K562 (cell line): Measurements from ENCODE around the gene NTSR1. TPM values are rescaled to one million over a fixed set of nuclear protein-coding genes. Genes with fewer than 3 reads are reported as not detected.

Experiments used
- BCLAF1 ChIP-seq, 2 experiments: fragments of 450-650 bp in 1 of 2; IDR thresholded peaks; 2 replicates each; pipeline ENCODE4 v1.6.1; 2011 to 2017; ENCODE audit warnings: low read depth in 2 of 2, antibody characterized with exemption in 1 of 2, borderline replicate concordance in 1 of 2, low read length in 1 of 2, mild to moderate bottlenecking in 1 of 2, mixed read lengths in 1 of 2; ENCODE audit not compliant: control insufficient read depth in 1 of 2
- FOSL1 ChIP-seq: fragments of 200-800 bp; sonication (Bioruptor generic); conservative IDR thresholded peaks from 2 replicates; pipeline ENCODE4 v1.6.1; 2016; ENCODE audit warnings: missing genetic modification characterization, missing compliant biosample characterization
- JUND ChIP-seq, 2 experiments: IDR thresholded peaks; 2 replicates in 1 of 2; 3 replicates in 1 of 2; pipeline ENCODE4 v1.6.1; 2011; ENCODE audit warnings: borderline replicate concordance in 2 of 2, low read depth in 2 of 2, low read length in 2 of 2, improper control_type of control experiment in 1 of 2, missing biosample characterization in 1 of 2, missing genetic modification characterization in 1 of 2, missing genetic modification reagents in 1 of 2
- PREB ChIP-seq: sonication (generic); formaldehyde crosslinking; IDR thresholded peaks from 2 replicates; pipeline ENCODE4 v1.8.1; 2023; ENCODE audit warnings: mild to moderate bottlenecking, missing genetic modification reagents
- PTTG1 ChIP-seq: fragments of 450-650 bp; IDR thresholded peaks from 2 replicates; pipeline ENCODE4 v1.6.1; 2016; ENCODE audit warnings: low read depth, mild to moderate bottlenecking, missing genetic modification characterization, missing compliant biosample characterization
- SFPQ ChIP-seq: fragments of 200-400 bp; formaldehyde crosslinking; IDR thresholded peaks from 2 replicates; pipeline ENCODE4 v1.6.1; 2017; ENCODE audit warnings: mild to moderate bottlenecking, low read depth, low read length, moderate library complexity
- TCFL5 ChIP-seq: fragments of 250-450 bp; sonication (Bioruptor Pico); conservative IDR thresholded peaks from 2 replicates; pipeline ENCODE4 v1.6.1; 2021; ENCODE audit warnings: mild to moderate bottlenecking, moderate library complexity, matching md5 sums
- TEAD4 ChIP-seq, 2 experiments: sonication (generic) in 1 of 2; formaldehyde crosslinking in 1 of 2; IDR thresholded peaks; 2 replicates each; pipeline versions ENCODE4 v1.6.1 to v1.8.0; 2012 to 2022; ENCODE audit warnings: borderline replicate concordance in 1 of 2, inconsistent platforms in 1 of 2, low read length in 1 of 2, mild to moderate bottlenecking in 1 of 2, missing genetic modification reagents in 1 of 2
- ZFP91 ChIP-seq: sonication (generic); formaldehyde crosslinking; IDR thresholded peaks from 2 replicates; pipeline ENCODE4 v1.8.0; 2022; ENCODE audit warnings: mild to moderate bottlenecking, missing genetic modification reagents
- ZKSCAN1 ChIP-seq: fragments of 150-350 bp; IDR thresholded peaks from 2 replicates; pipeline ENCODE4 v1.6.1; 2016; ENCODE audit warnings: low read depth, low read length
- ZNF24 ChIP-seq: fragments of 450-650 bp; IDR thresholded peaks from 2 replicates; pipeline ENCODE4 v1.6.1; 2016
- ZNF277 ChIP-seq: fragments of 250-450 bp; sonication (Bioruptor Pico); IDR thresholded peaks from 2 replicates; pipeline ENCODE4 v1.8.0; 2022; ENCODE audit warnings: inconsistent platforms, mild to moderate bottlenecking, moderate library complexity, borderline replicate concordance
- ZNF764 ChIP-seq: fragments of 250-450 bp; sonication (Bioruptor Pico); IDR thresholded peaks from 2 replicates; pipeline ENCODE4 v1.4.0; 2020; ENCODE audit warnings: low read depth, mild to moderate bottlenecking, moderate library complexity
- ZNF830 ChIP-seq: fragments of 250-450 bp; sonication (Bioruptor Pico); IDR thresholded peaks from 2 replicates; pipeline ENCODE4 v1.5.0; 2021; ENCODE audit warnings: mild to moderate bottlenecking
- polyA plus RNA-seq, 8 experiments: library from polyadenylated mRNA; depleted of rRNA in 4 of 8; stranded (reverse) in 5 of 8; unstranded in 3 of 8; fragments of >200 nt; fragmentation: Nextera tagmentation in 2 of 8; fragmentation: Illumina TruSeq in 1 of 8; extraction: Ambion mirVana in 2 of 8; extraction: Trizol in 1 of 8; gene quantifications; 2 replicates each; pipeline versions ENCODE4 v1.2.1 to v1.2.3, GENCODE V29; 2011 to 2014; ENCODE audit warnings: inconsistent platforms in 1 of 8, missing spikeins in 1 of 8
- total RNA-seq, 7 experiments: library from RNA; depleted of rRNA in 6 of 7; stranded (reverse); fragments of >200 nt in 6 of 7; fragmentation: Illumina TruSeq in 2 of 7; extraction: Trizol in 2 of 7; gene quantifications; 2 replicates each; pipeline versions ENCODE4 v1.2.1 to v1.2.3, GENCODE V29; 2011 to 2021; ENCODE audit warnings: low replicate concordance in 1 of 7

The NTSR1 gene
- total and polyA plus RNA-seq, 9 of the 15 experiments (the other 6 are each of a cell fraction or from before 2014, with no cell fraction given): 0.04 to 0.40 (median 0.13) TPM; not detected in 3

- TF ChIP-seq JUND (IDR thresholded peaks at IDR 0.05; ENCODE audit: borderline replicate concordance, low read depth, low read length) (no peak), JUND (tag; IDR thresholded peaks at IDR 0.05; ENCODE audit: borderline replicate concordance, low read depth, low read length) (no peak), PTTG1 (tag) (no peak), BCLAF1 (IDR thresholded peaks at IDR 0.05; ENCODE audit: borderline replicate concordance in 1 of 2, control insufficient read depth in 1 of 2, low read depth in 2 of 2, low read length in 1 of 2) (no peak), TCFL5 (CRISPR knock-in tag) (no peak), ZKSCAN1 (no peak), ZNF764 (CRISPR knock-in tag) (no peak), SFPQ (no peak), ZFP91 (CRISPR knock-in tag) (no peak), FOSL1 (tag) (no peak), TEAD4 (IDR thresholded peaks at IDR 0.05; ENCODE audit: low read length) (0 out of 2 replicates have a peak, but pooled peaks have one; percentile 6), TEAD4 (CRISPR knock-in tag; IDR thresholded peaks at IDR 0.05; ENCODE audit: borderline replicate concordance) (no peak), ZNF24 (no peak), ZNF277 (CRISPR knock-in tag) (no peak), PREB (CRISPR knock-in tag) (0 out of 2 replicates have a peak, but pooled peaks have one; percentile 1), ZNF830 (CRISPR knock-in tag) (no peak; the same call in 1 of the 2 replicates)
Observed at GRCh38 chr20:62795023-62795761, 86.6 kb downstream of the NTSR1 start (continued).
